Endodermal cell (in vitro differentiated cells): ENCODE results near the gene OPCML. TPM values are rescaled to one million over a fixed set of nuclear protein-coding genes. Genes with fewer than 3 reads are reported as not detected.

ENCODE experiments used
- DNase-seq: peaks from one replicate; pipeline ENCODE4 v3.0.0-alpha.2; 2017
- H3K27ac ChIP-seq: 2 replicates; pipeline ENCODE4 v1.5.1; 2013; ENCODE audit warnings: mild to moderate bottlenecking, low read depth, low read length, moderate library complexity
- H3K27me3 ChIP-seq: 2 replicates; pipeline ENCODE4 v1.6.1; 2013; ENCODE audit warnings: mild to moderate bottlenecking, low read length, moderate library complexity; ENCODE audit not compliant: insufficient read depth, control insufficient read depth, poor library complexity, severe bottlenecking
- H3K36me3 ChIP-seq: 2 replicates; pipeline ENCODE4 v1.7.0; 2013; ENCODE audit warnings: mild to moderate bottlenecking, low read length, moderate library complexity; ENCODE audit not compliant: control insufficient read depth, insufficient read depth
- H3K4me1 ChIP-seq: one replicate; pipeline ENCODE4 v1.7.0; 2013; ENCODE audit warnings: low read length; ENCODE audit not compliant: control insufficient read depth, insufficient read depth
- H3K4me3 ChIP-seq: 2 replicates; pipeline ENCODE4 v1.5.1; 2013; ENCODE audit warnings: mild to moderate bottlenecking, low read length, moderate library complexity
- H3K9ac ChIP-seq: 2 replicates; pipeline ENCODE4 v1.6.1; 2013; ENCODE audit warnings: mild to moderate bottlenecking, low read length, moderate library complexity; ENCODE audit not compliant: poor library complexity, severe bottlenecking; ENCODE audit errors: extremely low read depth
- H3K9me3 ChIP-seq: 2 replicates; pipeline ENCODE4 v1.6.1; 2013; ENCODE audit warnings: mild to moderate bottlenecking, low read length, moderate library complexity; ENCODE audit not compliant: control insufficient read depth
- H3K27ac Mint-ChIP-seq: 2 replicates; pipeline ENCODE4 v1.8.0; 2020; ENCODE audit warnings: mixed read lengths
- H3K27me3 Mint-ChIP-seq: 2 replicates; pipeline ENCODE4 v1.8.0; 2021; ENCODE audit warnings: mild to moderate bottlenecking, mixed read lengths; ENCODE audit not compliant: insufficient read depth
- H3K36me3 Mint-ChIP-seq: 2 replicates; pipeline ENCODE4 v1.8.0; 2020; ENCODE audit warnings: low read depth, mixed read lengths
- H3K4me1 Mint-ChIP-seq: 2 replicates; pipeline ENCODE4 v1.8.0; 2020; ENCODE audit warnings: mixed read lengths
- H3K4me3 Mint-ChIP-seq: 2 replicates; pipeline ENCODE4 v1.8.0; 2020; ENCODE audit warnings: mild to moderate bottlenecking, moderate library complexity, mixed read lengths
- H3K9me3 Mint-ChIP-seq: 2 replicates; pipeline ENCODE4 v1.8.0; 2020; ENCODE audit warnings: mild to moderate bottlenecking, mixed read lengths
- CTCF ChIP-seq: fragments of 200-600 bp; sonication (generic); conservative IDR thresholded peaks from 2 replicates; pipeline ENCODE4 v1.5.0; 2021; ENCODE audit warnings: antibody characterized with exemption, mild to moderate bottlenecking
- WGBS, 2 experiments: methylation state at CpG; one replicate each; pipeline versions ENCODE4 v1.1.5 to v1.1.7; 2013; ENCODE audit warnings: missing lambda C conversion rate in 2 of 2, mixed read lengths in 1 of 2; ENCODE audit not compliant: insufficient coverage in 1 of 2, insufficient read length in 1 of 2; 5-methylcytosine and 5-hydroxymethylcytosine counted together
- total RNA-seq, 2 donors: library from RNA; stranded (reverse); fragmentation: NEBNext Ultra II Directional in 1 of 2; extraction: Animal tissue kit (Norgen Biotek cat#: 25700) in 1 of 2; gene quantifications; 2 replicates in 1 of 2; 3 replicates in 1 of 2; pipeline ENCODE4 v1.2.1, GENCODE V29; 2021

Gene OPCML
- total RNA-seq, 2 donors from 2014 or later = 0.49 to 0.86 TPM

GRCh38 chr11:132559331-132560036 lies 972.8 kb downstream of the OPCML start:
- H3K9me3 Mint-ChIP-seq = no peaks in the 10 kb centered on the region
- peaks cover 36% of the 10 kb centered on the region for H3K27me3 Mint-ChIP-seq
- 25 to 47% methylated on average over 1 to 5 of the region's 5 CpGs for WGBS, 2 experiments
- Histone ChIP-seq H3K4me3 (no peak overlapping the region), H3K9me3 (no peaks in the 10 kb centered on the region), H3K4me1 (peaks cover 2% of the 10 kb centered on the region), H3K36me3 (no peaks in the 10 kb centered on the region), H3K27me3 (peaks cover 53% of the 10 kb centered on the region), H3K9ac (no peak overlapping the region), H3K27ac (no peak overlapping the region)
- peaks cover 16% of the 10 kb centered on the region for H3K4me1 Mint-ChIP-seq
- no peak for DNase-seq
- H3K27ac Mint-ChIP-seq = no peak overlapping the region
- H3K4me3 Mint-ChIP-seq = no peak overlapping the region
- H3K36me3 Mint-ChIP-seq = no peaks in the 10 kb centered on the region
- TF ChIP-seq CTCF = peak; percentile 39

DNA sequence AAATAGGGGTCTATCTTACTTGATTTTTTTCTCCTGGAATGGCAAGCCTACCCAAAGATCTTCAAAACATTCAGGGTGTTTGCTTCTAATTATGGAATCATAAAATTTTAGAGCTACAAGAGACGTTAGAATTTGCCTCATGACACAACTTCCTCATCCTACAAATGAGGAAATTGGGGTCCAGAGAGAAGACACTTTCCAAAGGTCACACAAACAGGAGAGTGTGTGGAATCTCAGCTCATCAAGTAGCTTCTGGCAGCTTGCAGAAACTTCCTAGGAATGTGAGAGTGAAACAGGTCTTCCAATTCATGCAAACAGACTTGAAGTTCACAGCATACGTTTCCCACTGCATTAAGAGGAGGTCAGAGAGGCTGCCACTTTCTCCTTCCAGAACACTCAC lies 976.0 kb downstream of the OPCML start:
- H3K36me3 Mint-ChIP-seq = no peaks in the 10 kb centered on the region
- peaks cover 6% of the 10 kb centered on the region for H3K9me3 Mint-ChIP-seq
- Histone ChIP-seq H3K36me3 (no peaks in the 10 kb centered on the region), H3K4me3 (no peak overlapping the region), H3K4me1 (peaks cover 2% of the 10 kb centered on the region), H3K9me3 (no peaks in the 10 kb centered on the region), H3K27me3 (peaks cover 41% of the 10 kb centered on the region), H3K9ac (no peak overlapping the region), H3K27ac (no peak overlapping the region)
- peaks cover 24% of the 10 kb centered on the region for H3K27me3 Mint-ChIP-seq
- WGBS, 2 experiments = 82 to 100% methylated on average over 1 to 2 of the region's 2 CpGs
- no peak for TF ChIP-seq CTCF
- no peak overlapping the region for H3K27ac Mint-ChIP-seq
- H3K4me1 Mint-ChIP-seq = peaks cover 16% of the 10 kb centered on the region
- no peak for DNase-seq
- no peak overlapping the region for H3K4me3 Mint-ChIP-seq

DNA sequence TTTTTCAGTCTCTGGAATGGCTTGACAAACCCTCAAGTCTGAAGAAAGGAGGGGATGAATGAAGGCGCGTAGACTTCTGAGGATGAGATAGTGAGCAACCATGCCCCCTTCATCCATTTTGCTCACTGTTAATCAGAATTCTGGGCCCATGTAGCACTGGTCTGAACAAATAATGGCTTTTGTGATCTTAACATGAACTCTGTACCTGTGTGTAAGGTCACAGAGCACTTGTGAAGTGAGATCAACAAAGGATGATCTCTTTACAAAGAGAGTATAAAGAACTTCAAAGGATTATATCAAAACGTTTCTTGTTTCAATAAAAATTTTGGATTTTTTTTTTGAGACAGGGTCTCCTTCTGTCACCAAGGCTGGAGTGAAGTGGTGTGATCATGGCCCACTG lies 976.7 kb downstream of the OPCML start:
- peaks cover 18% of the 10 kb centered on the region for H3K27me3 Mint-ChIP-seq
- no peaks in the 10 kb centered on the region for H3K9me3 ChIP-seq
- TF ChIP-seq CTCF = no peak
- peaks cover 2% of the 10 kb centered on the region for H3K4me1 ChIP-seq
- no peak overlapping the region for H3K27ac Mint-ChIP-seq
- no peaks in the 10 kb centered on the region for H3K36me3 ChIP-seq
- H3K4me1 Mint-ChIP-seq = peaks cover 14% of the 10 kb centered on the region
- no peak overlapping the region for H3K9ac ChIP-seq
- H3K9me3 Mint-ChIP-seq = peaks cover 7% of the 10 kb centered on the region
- H3K4me3 ChIP-seq = no peak overlapping the region
- no peaks in the 10 kb centered on the region for H3K36me3 Mint-ChIP-seq
- DNase-seq = no peak
- no peak overlapping the region for H3K27ac ChIP-seq
- 90 to 98% methylated on average over 2 to 3 of the region's 3 CpGs for WGBS, 2 experiments
- H3K4me3 Mint-ChIP-seq = no peak overlapping the region
- peaks cover 34% of the 10 kb centered on the region for H3K27me3 ChIP-seq
